ENCODE results near the gene COMMD1.
"Not testable (repeated sequence)": the region's sequence is repeated elsewhere in the genome, so short reads cannot be mapped to it uniquely, and the experiment has no call there.

The COMMD1 gene

DNA sequence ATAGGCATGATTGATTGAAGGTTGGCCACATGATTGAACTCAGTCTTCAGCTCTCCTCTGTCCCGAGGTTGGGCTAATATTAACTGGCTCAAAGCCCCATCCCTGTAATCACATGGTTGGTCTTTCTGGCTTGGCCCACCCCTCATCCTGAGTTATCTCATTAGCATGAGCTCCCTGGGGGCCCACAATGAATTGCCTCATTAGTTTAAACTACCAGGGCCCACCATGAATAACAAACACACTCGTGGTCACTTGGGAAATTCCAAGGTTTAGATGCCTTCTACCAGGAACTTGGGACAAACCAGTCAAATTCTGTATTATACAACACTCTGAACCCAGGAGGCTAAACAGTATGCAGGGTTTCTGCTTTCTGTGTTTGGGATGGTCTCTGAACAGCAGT, 168.8 kb downstream of the COMMD1 start:
- DNase-seq (ENCODE audit: low read depth): no peak

GRCh38 chr2:62076980-62077638, 171.6 kb downstream of the COMMD1 start:
- DNase-seq (ENCODE audit: low read depth): no peak

DNA sequence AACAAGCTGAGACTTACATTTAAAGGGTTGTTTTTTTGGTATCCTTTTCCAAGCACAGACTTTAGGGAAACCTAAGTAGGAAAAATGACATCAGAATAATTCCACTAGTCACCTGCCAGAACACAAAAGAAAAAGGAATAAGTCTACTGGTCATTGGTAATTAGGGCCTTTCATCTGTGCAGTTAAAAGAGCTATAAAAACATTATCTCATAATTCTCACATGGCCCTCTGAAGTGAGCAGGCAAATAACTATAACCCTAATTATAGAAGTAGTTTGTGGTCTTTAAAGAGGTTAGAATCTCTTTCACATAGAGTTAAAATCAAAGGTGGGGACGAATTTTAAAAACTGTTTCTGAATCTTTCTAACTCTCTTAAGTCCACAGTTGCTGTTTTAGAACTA, 179.3 kb downstream of the COMMD1 start:
- no peak for DNase-seq (ENCODE audit: low read depth)

DNA sequence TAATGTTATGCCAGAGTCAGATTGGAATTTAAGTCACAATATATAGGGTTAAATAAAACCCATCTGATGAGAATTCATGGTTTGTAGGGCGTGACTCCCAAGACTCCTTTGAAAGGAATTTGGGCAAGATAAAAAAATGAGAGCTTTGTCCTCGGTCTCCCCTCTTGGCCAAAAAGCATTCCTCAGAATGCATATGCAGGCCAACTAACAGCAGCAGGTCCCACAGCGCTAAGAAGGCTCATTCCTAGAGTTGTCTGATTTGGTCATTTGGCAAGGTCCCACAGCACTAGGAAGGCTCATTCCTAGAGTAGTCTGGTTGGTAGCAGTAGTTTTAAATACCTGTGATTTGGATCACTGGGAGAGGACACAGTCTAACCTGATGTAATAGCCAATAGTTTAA, 184.2 kb downstream of the COMMD1 start:
- DNase-seq (ENCODE audit: low read depth): no peak

DNA sequence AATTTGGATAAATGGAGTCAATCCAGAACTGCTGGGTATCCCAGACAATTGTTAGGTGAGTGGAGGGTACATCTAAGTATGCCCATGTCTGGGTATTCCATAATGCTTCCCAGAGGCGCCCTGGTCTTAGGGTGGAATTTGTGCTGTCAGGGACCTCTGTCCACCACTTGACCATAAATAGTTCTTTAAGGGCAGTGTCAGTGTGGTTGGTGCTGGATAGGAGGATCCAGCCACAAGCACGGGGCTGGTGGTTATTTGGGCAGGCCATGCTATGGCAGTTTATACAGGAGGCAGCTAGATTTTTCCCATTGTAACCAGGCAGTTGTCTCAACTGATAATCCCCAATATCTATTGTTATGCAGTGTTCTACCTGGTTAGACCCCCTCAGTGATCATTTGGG, 186.0 kb downstream of the COMMD1 start:
- DNase-seq (ENCODE audit: low read depth): no peak

DNA sequence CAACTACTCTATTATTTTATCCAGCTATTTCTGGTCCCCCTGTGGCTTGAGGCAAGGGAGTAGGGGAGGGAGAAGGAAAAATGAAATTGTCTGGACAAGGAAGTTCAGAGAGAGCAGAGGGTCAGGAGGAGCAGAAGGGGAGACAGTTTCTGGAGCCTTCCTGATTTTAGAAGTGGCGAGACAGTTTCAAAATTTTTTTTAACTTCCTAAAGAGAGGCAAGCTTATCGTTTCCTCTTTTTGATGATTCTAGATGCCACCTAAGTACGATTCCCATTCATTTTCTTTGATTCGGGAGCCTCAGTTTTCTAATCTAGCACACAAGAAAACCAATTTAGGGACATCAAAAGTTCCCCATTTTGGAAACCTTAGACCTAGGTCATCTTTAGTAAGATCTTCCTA, 193.6 kb downstream of the COMMD1 start:
- no peak for DNase-seq (ENCODE audit: low read depth)

GRCh38 chr2:62099523-62100175, 194.2 kb downstream of the COMMD1 start:
- no peak for DNase-seq (ENCODE audit: low read depth)

- no peak for DNase-seq (ENCODE audit: low read depth)
These were observed 196.4 kb downstream of the COMMD1 start for GRCh38 chr2:62101886-62102285.

DNA sequence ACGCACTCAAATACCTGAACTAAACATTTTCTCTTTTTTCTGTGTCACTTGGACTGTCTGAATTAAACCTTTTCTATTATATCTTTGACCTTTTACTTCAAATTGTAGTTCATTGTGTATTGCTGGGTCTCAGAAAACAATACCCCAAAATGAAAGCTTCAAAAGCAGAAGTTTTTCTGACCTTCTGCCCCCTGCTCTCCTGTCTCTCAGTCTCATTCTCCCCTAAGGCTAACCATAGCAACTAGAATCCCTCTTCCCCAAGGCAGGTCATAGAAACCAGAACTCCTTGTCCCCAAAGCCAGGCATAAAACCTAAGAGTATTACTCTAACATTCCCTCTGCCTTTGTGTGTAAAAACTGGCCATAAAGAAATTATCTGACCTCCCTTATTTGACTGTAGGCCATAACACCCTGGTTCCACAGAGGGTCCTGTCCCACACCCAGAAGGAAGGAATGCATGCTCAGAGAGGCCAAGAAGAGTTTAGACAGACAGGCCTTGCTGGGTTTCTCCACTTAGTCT, 197.0 kb downstream of the COMMD1 start:
- no peak for DNase-seq (ENCODE audit: low read depth)

DNA sequence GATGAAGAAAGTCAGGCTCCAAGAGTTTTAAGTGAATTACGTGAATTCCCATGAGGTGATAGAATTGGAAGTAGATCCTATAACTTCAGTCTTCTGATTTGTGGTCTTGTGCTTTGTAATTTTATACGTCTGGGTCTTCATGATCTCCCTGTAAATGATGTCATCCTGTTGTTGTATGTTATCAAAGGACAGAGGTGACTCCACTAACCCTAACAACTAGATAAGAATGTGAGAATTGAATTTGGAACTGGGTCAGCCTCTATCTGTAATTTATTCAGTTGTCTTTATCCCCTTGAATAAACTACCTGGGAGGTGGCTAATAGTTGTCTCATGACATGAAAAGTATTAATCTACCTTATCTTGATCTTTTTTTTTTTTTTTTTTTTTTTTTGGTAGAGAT, 204.1 kb downstream of the COMMD1 start:
- no peak for DNase-seq (ENCODE audit: low read depth)

DNA sequence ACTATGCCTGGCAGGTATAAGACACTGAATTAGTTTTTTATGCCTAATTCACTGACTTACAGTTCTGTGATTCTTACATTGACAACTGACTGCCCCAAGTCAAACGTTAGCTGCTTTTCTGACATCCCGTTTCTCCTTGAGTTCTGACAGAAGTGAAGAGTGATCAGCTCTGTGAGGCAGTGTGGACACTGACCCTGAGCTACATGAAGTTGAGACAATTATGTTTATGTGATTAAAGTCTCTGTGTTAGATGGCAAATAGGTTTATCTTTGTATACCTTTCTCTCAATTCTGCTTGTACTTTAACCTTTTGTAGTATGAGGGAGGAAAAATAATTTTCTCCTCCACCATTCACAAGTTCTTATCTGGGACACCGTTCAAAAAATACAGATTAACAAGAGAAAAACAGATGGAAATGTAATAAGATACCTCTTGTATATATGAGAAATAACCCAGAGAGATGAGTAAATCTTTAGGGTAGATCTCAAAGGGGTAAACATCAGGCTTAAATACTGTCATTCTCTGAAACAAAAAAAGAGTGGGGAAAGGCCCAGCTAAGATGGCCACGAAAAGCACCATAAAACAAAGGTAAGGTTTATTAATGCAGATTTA, 205.0 kb downstream of the COMMD1 start:
- no peak for DNase-seq (ENCODE audit: low read depth)

DNA sequence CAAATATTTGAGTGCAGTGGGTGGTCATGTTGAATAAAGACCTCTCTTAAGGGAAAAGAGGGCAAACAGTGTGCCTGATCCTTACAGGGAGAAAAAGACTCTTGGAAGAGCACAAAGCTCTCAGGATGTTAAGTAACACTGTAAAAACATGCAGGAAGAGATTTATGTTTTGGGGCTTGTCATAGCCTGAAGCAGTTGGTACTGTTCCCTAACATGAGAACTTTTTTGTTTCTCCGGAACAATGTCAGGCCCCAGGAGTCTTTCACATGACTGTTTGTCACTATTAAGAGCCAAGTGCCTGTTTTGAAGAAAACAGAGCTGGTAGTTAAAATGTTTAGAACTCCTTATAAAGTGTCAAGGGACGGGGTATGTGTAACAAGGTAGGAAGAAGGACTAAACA, 206.7 kb downstream of the COMMD1 start:
- peak; percentile 42 for DNase-seq (ENCODE audit: low read depth)

DNA sequence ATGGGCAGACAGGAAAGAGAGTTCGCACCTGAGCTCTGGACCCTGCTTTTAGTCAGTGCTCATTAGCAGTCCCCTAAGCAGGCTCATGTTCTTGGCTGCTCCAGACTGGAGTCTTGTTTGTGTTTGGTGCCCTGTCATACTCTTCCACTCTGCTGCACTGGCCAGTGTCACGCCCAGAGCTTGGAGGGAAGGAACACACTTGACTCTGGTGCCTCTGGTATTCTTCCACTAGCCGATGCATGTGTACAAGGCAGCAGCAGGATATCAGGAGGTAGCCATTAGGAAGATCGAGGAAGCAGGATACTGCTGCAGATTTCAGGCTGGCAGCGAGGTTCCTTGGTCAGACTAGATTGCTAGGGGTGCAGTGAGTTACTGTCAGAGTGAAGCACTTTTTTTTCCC, 209.1 kb downstream of the COMMD1 start:
- DNase-seq (ENCODE audit: low read depth): no peak

DNA sequence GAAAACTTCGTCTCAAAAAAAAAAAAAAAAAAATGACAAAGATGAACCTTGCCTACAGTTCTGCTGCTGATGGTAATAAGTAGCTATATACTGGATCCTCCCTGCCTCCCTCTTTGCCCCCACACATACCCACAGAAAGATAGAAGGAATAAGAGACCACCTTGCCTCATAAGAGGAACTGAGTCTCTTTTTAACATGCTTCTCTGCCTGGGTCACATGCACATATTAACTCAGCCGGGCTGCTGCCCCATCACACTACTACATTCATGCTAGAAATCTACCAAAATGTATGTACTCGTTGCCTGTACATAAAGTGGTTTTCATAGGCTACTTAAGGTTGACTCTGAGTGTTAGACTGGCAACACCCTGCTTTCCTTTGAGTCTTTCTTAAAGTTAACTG, 211.5 kb downstream of the COMMD1 start:
- DNase-seq (ENCODE audit: low read depth): no peak

DNA sequence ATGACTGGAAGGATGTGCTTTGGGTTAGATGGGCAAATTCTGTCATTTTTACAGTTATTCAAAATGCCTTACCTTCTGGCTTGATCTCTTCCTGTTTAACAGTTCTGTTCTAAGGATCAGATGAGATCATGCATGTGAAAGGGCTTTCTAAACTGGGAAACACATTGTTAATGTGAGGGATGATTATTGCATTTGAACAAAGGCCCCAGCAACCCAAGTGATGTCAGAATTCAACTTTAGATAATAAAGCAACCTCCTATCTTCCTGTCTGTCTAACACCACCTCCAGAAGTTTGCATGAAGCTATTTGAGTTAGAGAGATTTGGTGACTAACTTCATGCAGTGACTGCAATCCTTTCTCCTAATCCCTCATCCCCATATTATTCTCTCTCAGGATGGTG, 212.7 kb downstream of the COMMD1 start:
- DNase-seq (ENCODE audit: low read depth): no peak

GRCh38 chr2:62119311-62119974, 214.0 kb downstream of the COMMD1 start:
- DNase-seq (ENCODE audit: low read depth): no peak

GRCh38 chr2:62126239-62126638, 220.8 kb downstream of the COMMD1 start:
- DNase-seq (ENCODE audit: low read depth): not testable (repeated sequence)

DNA sequence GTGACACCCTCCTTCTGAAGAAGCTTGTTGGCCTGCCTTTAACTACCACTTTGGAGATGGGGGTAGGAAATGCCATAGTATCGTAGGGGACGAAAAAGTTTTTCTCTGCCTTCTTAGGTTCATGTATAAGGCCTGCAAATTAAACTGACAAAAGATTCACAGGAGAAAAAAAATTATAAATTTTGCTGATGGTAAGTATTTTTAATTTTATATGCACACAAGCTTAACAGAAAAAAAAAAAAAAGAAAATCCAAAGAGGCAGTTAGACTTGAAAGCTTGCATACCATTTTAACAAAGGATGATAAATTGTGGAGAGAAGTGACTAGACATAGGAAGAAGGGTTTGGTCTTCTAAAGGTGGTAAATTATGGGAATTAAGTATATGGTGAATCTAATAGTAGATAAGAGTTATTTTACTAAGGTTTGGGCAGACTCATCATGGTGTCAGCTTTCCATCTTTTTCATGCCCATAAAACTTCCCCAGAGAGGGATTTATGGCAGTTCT, 227.9 kb downstream of the COMMD1 start:
- DNase-seq (ENCODE audit: low read depth): no peak

- DNase-seq (ENCODE audit: low read depth): no peak
These were observed 231.7 kb downstream of the COMMD1 start for GRCh38 chr2:62136956-62137830.

GRCh38 chr2:62140426-62141141, 235.1 kb downstream of the COMMD1 start:
- no peak for DNase-seq (ENCODE audit: low read depth)

DNA sequence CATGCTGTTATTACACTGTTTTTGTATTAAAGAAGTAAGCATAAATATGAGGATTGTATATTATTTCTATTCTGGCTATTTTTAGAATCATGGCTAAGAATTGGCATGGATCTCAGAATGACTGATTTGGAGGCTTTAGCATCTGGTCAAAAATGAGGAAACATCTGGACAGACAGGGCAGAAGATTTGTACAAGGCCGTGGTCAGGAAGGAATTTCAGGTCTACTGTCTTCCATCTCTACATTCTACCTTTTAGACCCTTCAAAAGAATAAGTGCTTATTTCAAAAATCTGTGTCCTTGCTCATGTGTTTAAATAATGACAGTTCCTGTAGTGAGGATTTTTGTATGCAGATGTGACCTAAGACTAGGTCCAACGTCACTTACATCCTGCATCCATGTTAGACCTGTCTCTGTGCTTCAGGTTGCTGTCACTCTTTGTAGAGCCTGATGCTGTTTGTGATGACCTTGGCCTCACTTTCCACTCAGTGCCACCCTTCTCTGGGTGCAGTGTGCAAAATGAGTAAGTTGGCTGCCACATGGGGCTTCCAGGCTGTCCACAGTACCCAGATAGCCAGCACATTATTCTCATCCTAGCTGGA, 235.8 kb downstream of the COMMD1 start:
- DNase-seq (ENCODE audit: low read depth): no peak
